Medulla oblongata (tissue), 1 donor: ENCODE measurements around the gene CHI3L1.

Experiments used
- DNase-seq: peaks from one replicate; pipeline ENCODE4 v3.0.0-alpha.2; 2015; ENCODE audit errors: extremely low spot score

The CHI3L1 gene

GRCh38 chr1:203181586-203182386 is 4.7 kb downstream of the CHI3L1 start:
- DNase-seq, result no peak

- DNase-seq, result no peak
Observed at GRCh38 chr1:203180611-203181330, 5.7 kb downstream of the CHI3L1 start.

GRCh38 chr1:203179667-203180005 is 6.9 kb downstream of the CHI3L1 start:
- no peak for DNase-seq

GRCh38 chr1:203178821-203179666 is 7.5 kb downstream of the CHI3L1 start:
- no peak for DNase-seq

- DNase-seq, result no peak
Observed at GRCh38 chr1:203178083-203178482, 8.4 kb downstream of the CHI3L1 start.

- DNase-seq, result no peak
Observed at GRCh38 chr1:203177470-203178039, 8.9 kb downstream of the CHI3L1 start.

GRCh38 chr1:203177036-203177405 is 9.5 kb downstream of the CHI3L1 start:
- no peak for DNase-seq

GRCh38 chr1:203176273-203177035 is 10.1 kb downstream of the CHI3L1 start:
- no peak for DNase-seq

- peak; percentile 77 for DNase-seq
Observed at GRCh38 chr1:203175827-203176241, 10.7 kb downstream of the CHI3L1 start.

- no peak for DNase-seq
Observed at GRCh38 chr1:203175237-203175826, 11.2 kb downstream of the CHI3L1 start, which contains the start of gene MYBPH. MYBPH (minus strand) TSS chr1:203175826; CDS start chr1:203175755, 71 bp downstream.

GRCh38 chr1:203174324-203174985 is 12.0 kb downstream of the CHI3L1 start:
- no peak for DNase-seq

- DNase-seq, result no peak
Observed at GRCh38 chr1:203173566-203173965, 12.9 kb downstream of the CHI3L1 start.

GRCh38 chr1:203173011-203173555 is 13.4 kb downstream of the CHI3L1 start:
- no peak for DNase-seq

- peak; percentile 80 for DNase-seq
Observed at GRCh38 chr1:203172184-203173010, 14.1 kb downstream of the CHI3L1 start.

- DNase-seq, result no peak
Observed at GRCh38 chr1:203171341-203172183, 14.9 kb downstream of the CHI3L1 start.

- DNase-seq, result no peak
Observed at GRCh38 chr1:203170625-203171330, 15.7 kb downstream of the CHI3L1 start.

- no peak for DNase-seq
Observed at GRCh38 chr1:203169770-203170520, 16.6 kb downstream of the CHI3L1 start.
